HEK293 (cell line): ENCODE data around the gene IMPACT.

Experiments
- CTCF ChIA-PET: fragments of 350-600 bp; formaldehyde crosslinking; extraction: SDS; loops from one replicate; lab custom pipeline; 2021; ENCODE audit warnings: antibody characterized with exemption; lab: Yijun Ruan, JAX
- POLR2A ChIA-PET: fragments of 300-600 bp; formaldehyde crosslinking; extraction: SDS; loops from one replicate; lab custom pipeline; 2020; ENCODE audit warnings: antibody characterized with exemption, inconsistent platforms; lab: Yijun Ruan, JAX
- H3K27ac ChIP-seq: fragments of 200-500 bp; sonication (Bioruptor generic); 2 replicates; pipeline ENCODE4 v1.5.1; 2014; ENCODE audit warnings: low read depth, low read length, control low read depth, inconsistent platforms; ENCODE audit errors: extremely low read depth
- H3K36me3 ChIP-seq, 2 experiments: fragments of 200-500 bp in 1 of 2; sonication (Bioruptor generic) in 1 of 2; 1 replicate in 1 of 2; 2 replicates in 1 of 2; pipeline ENCODE4 v1.5.1; 2014 to 2017; ENCODE audit warnings: inconsistent platforms in 2 of 2, low read length in 2 of 2; ENCODE audit not compliant: control insufficient read depth in 2 of 2, insufficient read depth in 1 of 2
- H3K4me1 ChIP-seq: fragments of 200-500 bp; sonication (Bioruptor generic); 2 replicates; pipeline ENCODE4 v1.5.1; 2014; ENCODE audit warnings: mild to moderate bottlenecking, low read length, inconsistent platforms; ENCODE audit not compliant: control insufficient read depth, insufficient read depth
- H3K4me3 ChIP-seq: 2 replicates; pipeline ENCODE4 v1.5.1; 2011; ENCODE audit warnings: low read depth, mild to moderate bottlenecking, control low read depth, low read length, moderate library complexity
- H3K9me3 ChIP-seq: fragments of 200-500 bp; sonication (Bioruptor generic); 2 replicates; pipeline ENCODE4 v1.5.1; 2014; ENCODE audit warnings: low read depth, low read length, inconsistent platforms; ENCODE audit not compliant: control insufficient read depth, insufficient read depth
- CTCF ChIP-seq: fragments of 450-650 bp; formaldehyde crosslinking; IDR thresholded peaks from 2 replicates; pipeline ENCODE4 v1.5.1; 2016; ENCODE audit warnings: missing biosample characterization, missing genetic modification characterization
- FEZF1 ChIP-seq: fragments of 450-650 bp; formaldehyde crosslinking; IDR thresholded peaks from 2 replicates; pipeline ENCODE4 v1.5.1; 2016; ENCODE audit warnings: missing biosample characterization, missing genetic modification characterization
- GFI1B ChIP-seq: fragments of 450-650 bp; formaldehyde crosslinking; IDR thresholded peaks from 2 replicates; pipeline ENCODE4 v1.5.1; 2016; ENCODE audit warnings: missing biosample characterization, missing genetic modification characterization
- GLIS2 ChIP-seq: fragments of 450-650 bp; formaldehyde crosslinking; IDR thresholded peaks from 2 replicates; pipeline ENCODE4 v1.5.1; 2016; ENCODE audit warnings: missing biosample characterization, missing genetic modification characterization
- HOXD13 ChIP-seq: sonication (generic); formaldehyde crosslinking; IDR thresholded peaks from 2 replicates; pipeline ENCODE4 v1.8.0; 2022; ENCODE audit warnings: missing genetic modification reagents, borderline replicate concordance
- OSR2 ChIP-seq: fragments of 450-650 bp; formaldehyde crosslinking; IDR thresholded peaks from 2 replicates; pipeline ENCODE4 v1.5.1; 2016; ENCODE audit warnings: missing biosample characterization, missing genetic modification characterization
- ZBTB8A ChIP-seq: fragments of 450-650 bp; formaldehyde crosslinking; IDR thresholded peaks from 2 replicates; pipeline ENCODE4 v1.5.1; 2016; ENCODE audit warnings: missing biosample characterization, missing genetic modification characterization
- ZNF138 ChIP-seq: fragments of 450-650 bp; formaldehyde crosslinking; IDR thresholded peaks from 2 replicates; pipeline ENCODE4 v1.5.1; 2016; ENCODE audit warnings: missing biosample characterization, missing genetic modification characterization, borderline replicate concordance
- ZNF169 ChIP-seq: fragments of 450-650 bp; formaldehyde crosslinking; IDR thresholded peaks from 2 replicates; pipeline ENCODE4 v1.5.1; 2016; ENCODE audit warnings: missing biosample characterization, missing genetic modification characterization
- ZNF341 ChIP-seq: fragments of 450-650 bp; formaldehyde crosslinking; IDR thresholded peaks from 2 replicates; pipeline ENCODE4; 2016; ENCODE audit warnings: low read depth, missing biosample characterization, missing genetic modification characterization
- ZNF394 ChIP-seq: fragments of 450-650 bp; formaldehyde crosslinking; IDR thresholded peaks from 2 replicates; pipeline ENCODE4 v1.5.1; 2016; ENCODE audit warnings: missing biosample characterization, missing genetic modification characterization, mild to moderate bottlenecking, moderate library complexity, borderline replicate concordance
- ZNF398 ChIP-seq: fragments of 450-650 bp; formaldehyde crosslinking; IDR thresholded peaks from 2 replicates; pipeline ENCODE4 v1.5.1; 2017; ENCODE audit warnings: missing biosample characterization, missing genetic modification characterization
- ZNF404 ChIP-seq: fragments of 450-650 bp; formaldehyde crosslinking; IDR thresholded peaks from 2 replicates; pipeline ENCODE4 v1.5.1; 2017; ENCODE audit warnings: missing biosample characterization, missing genetic modification characterization
- ZNF416 ChIP-seq: fragments of 450-650 bp; formaldehyde crosslinking; IDR thresholded peaks from 2 replicates; pipeline ENCODE4 v1.5.1; 2016; ENCODE audit warnings: missing biosample characterization, missing genetic modification characterization
- ZNF423 ChIP-seq: fragments of 450-650 bp; formaldehyde crosslinking; IDR thresholded peaks from 2 replicates; pipeline ENCODE4 v1.5.1; 2016; ENCODE audit warnings: missing biosample characterization, missing genetic modification characterization
- ZNF544 ChIP-seq: fragments of 450-650 bp; formaldehyde crosslinking; IDR thresholded peaks from 2 replicates; pipeline ENCODE4 v1.5.0; 2017; ENCODE audit warnings: missing biosample characterization, missing genetic modification characterization
- ZNF548 ChIP-seq: fragments of 450-650 bp; formaldehyde crosslinking; IDR thresholded peaks from 2 replicates; pipeline ENCODE4 v1.5.1; 2016; ENCODE audit warnings: missing biosample characterization, missing genetic modification characterization
- ZNF664 ChIP-seq: fragments of 450-650 bp; formaldehyde crosslinking; IDR thresholded peaks from 2 replicates; pipeline ENCODE4 v1.5.1; 2016; ENCODE audit warnings: missing biosample characterization, missing genetic modification characterization
- ZNF777 ChIP-seq: fragments of 450-650 bp; formaldehyde crosslinking; IDR thresholded peaks from 2 replicates; pipeline ENCODE4 v1.5.1; 2017; ENCODE audit warnings: missing biosample characterization, missing genetic modification characterization, borderline replicate concordance
- TF ChIP-seq, protein P1 (sequence below): fragments of 450-650 bp; formaldehyde crosslinking; IDR thresholded peaks from 2 replicates; pipeline ENCODE4 v1.5.1; 2016; ENCODE audit warnings: missing biosample characterization, missing genetic modification characterization
- TF ChIP-seq, protein P2 (sequence below): fragments of 450-650 bp; formaldehyde crosslinking; IDR thresholded peaks from 2 replicates; pipeline ENCODE4 v1.5.1; 2016; ENCODE audit warnings: missing biosample characterization, missing genetic modification characterization

Gene IMPACT

GRCh38 chr18:24427484-24427883 lies 1.0 kb downstream of the IMPACT start:
- H3K36me3 ChIP-seq, result peaks cover 16 to 21% of the 10 kb centered on the region in 2 experiments
- CTCF ChIA-PET, result interaction anchor here (0.6 kb wide), 1 partner anchor 63 kb away, joined by 3 read pairs; no protein-coding TSS in a partner anchor
- H3K4me1 ChIP-seq, result no peaks in the 10 kb centered on the region
- H3K4me3 ChIP-seq, result peak overlapping the region; percentile 82
- TF ChIP-seq, protein P1, sequence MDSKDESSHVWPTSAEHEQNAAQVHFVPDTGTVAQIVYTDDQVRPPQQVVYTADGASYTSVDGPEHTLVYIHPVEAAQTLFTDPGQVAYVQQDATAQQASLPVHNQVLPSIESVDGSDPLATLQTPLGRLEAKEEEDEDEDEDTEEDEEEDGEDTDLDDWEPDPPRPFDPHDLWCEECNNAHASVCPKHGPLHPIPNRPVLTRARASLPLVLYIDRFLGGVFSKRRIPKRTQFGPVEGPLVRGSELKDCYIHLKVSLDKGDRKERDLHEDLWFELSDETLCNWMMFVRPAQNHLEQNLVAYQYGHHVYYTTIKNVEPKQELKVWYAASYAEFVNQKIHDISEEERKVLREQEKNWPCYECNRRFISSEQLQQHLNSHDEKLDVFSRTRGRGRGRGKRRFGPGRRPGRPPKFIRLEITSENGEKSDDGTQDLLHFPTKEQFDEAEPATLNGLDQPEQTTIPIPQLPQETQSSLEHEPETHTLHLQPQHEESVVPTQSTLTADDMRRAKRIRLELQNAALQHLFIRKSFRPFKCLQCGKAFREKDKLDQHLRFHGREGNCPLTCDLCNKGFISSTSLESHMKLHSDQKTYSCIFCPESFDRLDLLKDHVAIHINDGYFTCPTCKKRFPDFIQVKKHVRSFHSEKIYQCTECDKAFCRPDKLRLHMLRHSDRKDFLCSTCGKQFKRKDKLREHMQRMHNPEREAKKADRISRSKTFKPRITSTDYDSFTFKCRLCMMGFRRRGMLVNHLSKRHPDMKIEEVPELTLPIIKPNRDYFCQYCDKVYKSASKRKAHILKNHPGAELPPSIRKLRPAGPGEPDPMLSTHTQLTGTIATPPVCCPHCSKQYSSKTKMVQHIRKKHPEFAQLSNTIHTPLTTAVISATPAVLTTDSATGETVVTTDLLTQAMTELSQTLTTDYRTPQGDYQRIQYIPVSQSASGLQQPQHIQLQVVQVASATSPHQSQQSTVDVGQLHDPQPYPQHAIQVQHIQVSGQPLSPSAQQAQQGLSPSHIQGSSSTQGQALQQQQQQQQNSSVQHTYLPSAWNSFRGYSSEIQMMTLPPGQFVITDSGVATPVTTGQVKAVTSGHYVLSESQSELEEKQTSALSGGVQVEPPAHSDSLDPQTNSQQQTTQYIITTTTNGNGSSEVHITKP, result peak; percentile 93
- TF ChIP-seq GLIS2 (peak; percentile 33), HOXD13 (no peak), ZNF416 (no peak), ZNF341 (tag by site-specific recombination) (no peak), OSR2 (tag by site-specific recombination) (no peak), ZNF394 (tag by site-specific recombination) (no peak), ZNF398 (tag by site-specific recombination) (peak; percentile 30), ZNF423 (tag by site-specific recombination) (no peak), ZNF548 (no peak)
- TF ChIP-seq, protein P2, sequence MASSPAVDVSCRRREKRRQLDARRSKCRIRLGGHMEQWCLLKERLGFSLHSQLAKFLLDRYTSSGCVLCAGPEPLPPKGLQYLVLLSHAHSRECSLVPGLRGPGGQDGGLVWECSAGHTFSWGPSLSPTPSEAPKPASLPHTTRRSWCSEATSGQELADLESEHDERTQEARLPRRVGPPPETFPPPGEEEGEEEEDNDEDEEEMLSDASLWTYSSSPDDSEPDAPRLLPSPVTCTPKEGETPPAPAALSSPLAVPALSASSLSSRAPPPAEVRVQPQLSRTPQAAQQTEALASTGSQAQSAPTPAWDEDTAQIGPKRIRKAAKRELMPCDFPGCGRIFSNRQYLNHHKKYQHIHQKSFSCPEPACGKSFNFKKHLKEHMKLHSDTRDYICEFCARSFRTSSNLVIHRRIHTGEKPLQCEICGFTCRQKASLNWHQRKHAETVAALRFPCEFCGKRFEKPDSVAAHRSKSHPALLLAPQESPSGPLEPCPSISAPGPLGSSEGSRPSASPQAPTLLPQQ (tag by site-specific recombination), result no peak
- no peak overlapping the region; the same call in 1 of the 2 replicates for H3K27ac ChIP-seq
- POLR2A ChIA-PET, result interaction anchor here (0.6 to 1.9 kb wide), 6 partner anchors 9 to 289 kb away, joined by 3 to 16 read pairs (median 7); partner anchors contain the start of genes CABYR and OSBPL1A
- H3K9me3 ChIP-seq, result no peaks in the 10 kb centered on the region

DNA sequence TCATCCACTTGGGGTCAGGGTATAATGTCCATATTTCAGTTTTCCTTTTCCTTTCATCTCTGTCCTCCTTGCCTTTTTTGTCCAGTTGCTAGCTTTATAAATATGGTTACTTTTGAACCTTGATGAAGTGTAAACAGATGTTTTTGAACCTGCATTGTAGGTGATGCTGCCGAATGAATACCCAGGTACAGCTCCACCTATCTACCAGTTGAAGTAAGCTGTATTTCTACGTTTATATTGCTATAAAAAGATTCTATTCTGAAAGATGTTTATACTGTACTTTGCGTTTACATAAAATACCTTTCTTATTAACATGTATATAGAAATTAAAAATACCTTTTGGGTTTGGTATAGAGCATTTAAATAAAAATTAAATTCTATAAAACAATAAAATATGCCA lies 2.2 kb downstream of the IMPACT start:
- TF ChIP-seq ZNF423 (tag by site-specific recombination) (no peak), ZNF138 (no peak), GFI1B (tag by site-specific recombination) (no peak), FEZF1 (tag by site-specific recombination) (no peak), ZNF664 (no peak), CTCF (tag by site-specific recombination) (no peak), ZNF404 (no peak), ZNF544 (tag by site-specific recombination) (no peak), ZNF169 (tag by site-specific recombination) (no peak), ZNF777 (tag by site-specific recombination) (no peak), ZBTB8A (tag by site-specific recombination) (no peak)
- no peak overlapping the region for H3K27ac ChIP-seq
- ChIA-PET POLR2A (interaction anchor here (1.1 kb wide), 1 partner anchor 31 kb away, joined by 7 read pairs; the partner anchor contains the start of gene OSBPL1A), CTCF (interaction anchor here (0.6 to 1.9 kb wide), 11 partner anchors 8 to 295 kb away, joined by 3 to 8 read pairs (median 4); no protein-coding TSS in a partner anchor)
- no peaks in the 10 kb centered on the region for H3K4me1 ChIP-seq
- H3K36me3 ChIP-seq, result peaks cover 17 to 26% of the 10 kb centered on the region in 2 experiments
- H3K9me3 ChIP-seq, result no peaks in the 10 kb centered on the region
- H3K4me3 ChIP-seq, result no peak overlapping the region
